ENCODE measurements around the gene IGSF3.

DNA sequence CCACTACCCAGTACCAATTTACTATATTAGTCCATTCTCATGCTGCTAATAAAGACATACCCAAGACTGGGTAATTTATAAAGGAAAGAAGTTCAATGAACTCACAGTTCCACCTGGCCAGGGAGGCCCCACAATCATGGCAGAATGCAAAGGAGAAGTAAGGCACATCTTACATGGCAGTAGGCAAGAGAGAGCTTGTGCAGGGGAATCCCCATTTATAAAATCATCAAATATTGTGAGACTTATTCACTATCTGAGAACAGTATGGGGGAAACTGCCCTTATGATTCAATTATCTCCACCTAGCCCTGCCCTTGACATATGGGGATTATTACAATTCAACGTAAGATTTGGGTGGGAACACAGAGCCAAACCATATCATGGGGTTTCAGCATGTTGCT is 103.1 kb downstream of the IGSF3 start:
- TF ChIP-seq, protein P1, sequence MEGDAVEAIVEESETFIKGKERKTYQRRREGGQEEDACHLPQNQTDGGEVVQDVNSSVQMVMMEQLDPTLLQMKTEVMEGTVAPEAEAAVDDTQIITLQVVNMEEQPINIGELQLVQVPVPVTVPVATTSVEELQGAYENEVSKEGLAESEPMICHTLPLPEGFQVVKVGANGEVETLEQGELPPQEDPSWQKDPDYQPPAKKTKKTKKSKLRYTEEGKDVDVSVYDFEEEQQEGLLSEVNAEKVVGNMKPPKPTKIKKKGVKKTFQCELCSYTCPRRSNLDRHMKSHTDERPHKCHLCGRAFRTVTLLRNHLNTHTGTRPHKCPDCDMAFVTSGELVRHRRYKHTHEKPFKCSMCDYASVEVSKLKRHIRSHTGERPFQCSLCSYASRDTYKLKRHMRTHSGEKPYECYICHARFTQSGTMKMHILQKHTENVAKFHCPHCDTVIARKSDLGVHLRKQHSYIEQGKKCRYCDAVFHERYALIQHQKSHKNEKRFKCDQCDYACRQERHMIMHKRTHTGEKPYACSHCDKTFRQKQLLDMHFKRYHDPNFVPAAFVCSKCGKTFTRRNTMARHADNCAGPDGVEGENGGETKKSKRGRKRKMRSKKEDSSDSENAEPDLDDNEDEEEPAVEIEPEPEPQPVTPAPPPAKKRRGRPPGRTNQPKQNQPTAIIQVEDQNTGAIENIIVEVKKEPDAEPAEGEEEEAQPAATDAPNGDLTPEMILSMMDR (IDR thresholded peaks at IDR 0.05; ENCODE audit: control extremely low read depth in 1 of 3, insufficient read depth in 1 of 3, low read depth in 1 of 3, low read length in 3 of 3): no peak
- no peak for TF ChIP-seq JUN (IDR thresholded peaks at IDR 0.05; ENCODE audit: low read depth, low read length)
- no peak for TF ChIP-seq GTF2F1 (IDR thresholded peaks at IDR 0.05; ENCODE audit: borderline replicate concordance, low read depth, low read length)
- no peak for TF ChIP-seq BRCA1 (IDR thresholded peaks at IDR 0.05; ENCODE audit: low read depth, low read length)
- TF ChIP-seq POLR2A (IDR thresholded peaks at IDR 0.05; ENCODE audit: control extremely low read depth in 1 of 2, low read depth in 2 of 2, low read length in 2 of 2): no peak
- TF ChIP-seq SP1 (IDR thresholded peaks at IDR 0.05; ENCODE audit: low read depth, low read length): no peak
- no peak for TF ChIP-seq EZH2 (IDR thresholded peaks at IDR 0.05; ENCODE audit: low read depth, low read length, severe bottlenecking)
- TF ChIP-seq, protein P2, sequence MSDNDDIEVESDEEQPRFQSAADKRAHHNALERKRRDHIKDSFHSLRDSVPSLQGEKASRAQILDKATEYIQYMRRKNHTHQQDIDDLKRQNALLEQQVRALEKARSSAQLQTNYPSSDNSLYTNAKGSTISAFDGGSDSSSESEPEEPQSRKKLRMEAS (IDR thresholded peaks at IDR 0.05): no peak

Measured in H1 (cell line).